Measurements from ENCODE around the gene GAPVD1.

The GAPVD1 gene

DNA sequence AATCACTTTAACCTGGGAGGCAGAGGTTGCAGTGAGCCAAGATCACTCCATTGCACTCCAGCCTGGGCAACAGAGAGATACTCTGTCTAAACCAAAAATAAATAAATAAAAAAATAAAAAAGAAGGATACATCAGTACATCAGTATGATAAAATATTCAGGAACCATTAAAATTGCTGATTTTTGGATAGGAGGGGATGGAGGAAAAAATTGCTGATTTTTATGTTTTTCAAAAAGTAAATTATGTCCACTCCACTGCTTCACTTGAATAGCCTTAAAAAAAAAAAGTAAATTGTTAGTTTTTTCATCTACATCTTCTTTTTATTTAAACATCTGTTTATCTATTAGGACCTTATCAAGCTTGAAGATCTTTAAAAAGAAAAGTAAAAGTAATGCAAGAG is 7.4 kb upstream of the GAPVD1 start:
- Mint-ChIP-seq H3K9me3 (no peaks in the 10 kb centered on the region), H3K27ac (no peak overlapping the region)

DNA sequence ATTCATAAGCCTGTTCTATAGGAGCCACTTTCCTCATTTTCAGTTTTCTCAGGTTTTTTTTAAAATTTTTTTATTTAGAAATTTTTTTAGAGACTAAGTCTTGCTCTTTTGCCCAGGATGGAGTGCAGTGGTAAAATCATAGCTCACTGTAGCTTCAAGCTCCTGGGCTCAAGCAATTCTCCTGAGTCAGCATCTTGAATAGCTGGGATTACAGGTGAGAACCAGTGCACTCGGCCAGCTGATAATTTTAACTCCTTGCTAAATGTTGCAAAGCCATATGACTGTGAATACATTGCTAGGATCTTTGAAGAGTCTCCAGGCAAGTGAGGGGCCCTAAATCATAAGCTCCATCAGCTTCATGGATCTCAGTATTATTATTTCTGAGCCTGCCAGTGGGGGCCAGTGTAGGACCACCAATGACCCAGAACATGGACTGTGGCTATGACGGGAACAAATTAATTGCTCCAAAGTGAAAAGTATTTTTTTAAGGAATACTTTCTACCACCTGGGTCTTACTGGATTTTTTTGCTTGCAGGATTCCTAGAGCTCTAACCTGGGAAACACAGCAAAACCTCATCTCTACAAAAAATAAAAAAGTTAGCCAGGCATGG is 5.7 kb upstream of the GAPVD1 start:
- Mint-ChIP-seq H3K9me3 (no peaks in the 10 kb centered on the region), H3K4me1 (peaks cover 18% of the 10 kb centered on the region), H3K36me3 (ENCODE audit: low read depth) (no peaks in the 10 kb centered on the region), H3K4me3 (no peak overlapping the region), H3K27me3 (ENCODE audit: low read depth) (no peaks in the 10 kb centered on the region), H3K27ac (no peak overlapping the region)
- TF ChIP-seq, protein P1, sequence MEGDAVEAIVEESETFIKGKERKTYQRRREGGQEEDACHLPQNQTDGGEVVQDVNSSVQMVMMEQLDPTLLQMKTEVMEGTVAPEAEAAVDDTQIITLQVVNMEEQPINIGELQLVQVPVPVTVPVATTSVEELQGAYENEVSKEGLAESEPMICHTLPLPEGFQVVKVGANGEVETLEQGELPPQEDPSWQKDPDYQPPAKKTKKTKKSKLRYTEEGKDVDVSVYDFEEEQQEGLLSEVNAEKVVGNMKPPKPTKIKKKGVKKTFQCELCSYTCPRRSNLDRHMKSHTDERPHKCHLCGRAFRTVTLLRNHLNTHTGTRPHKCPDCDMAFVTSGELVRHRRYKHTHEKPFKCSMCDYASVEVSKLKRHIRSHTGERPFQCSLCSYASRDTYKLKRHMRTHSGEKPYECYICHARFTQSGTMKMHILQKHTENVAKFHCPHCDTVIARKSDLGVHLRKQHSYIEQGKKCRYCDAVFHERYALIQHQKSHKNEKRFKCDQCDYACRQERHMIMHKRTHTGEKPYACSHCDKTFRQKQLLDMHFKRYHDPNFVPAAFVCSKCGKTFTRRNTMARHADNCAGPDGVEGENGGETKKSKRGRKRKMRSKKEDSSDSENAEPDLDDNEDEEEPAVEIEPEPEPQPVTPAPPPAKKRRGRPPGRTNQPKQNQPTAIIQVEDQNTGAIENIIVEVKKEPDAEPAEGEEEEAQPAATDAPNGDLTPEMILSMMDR (IDR thresholded peaks at IDR 0.05; ENCODE audit: unreplicated experiment in 3 of 3): peak in 2 of 3 experiments; percentile 28 to 48

More for the DNA sequence above, 7.4 kb upstream of the GAPVD1 start:
- no peak overlapping the region for H3K4me3 Mint-ChIP-seq
- TF ChIP-seq, protein P1 (IDR thresholded peaks at IDR 0.05; ENCODE audit: unreplicated experiment in 3 of 3): no peak
- no peaks in the 10 kb centered on the region for H3K36me3 Mint-ChIP-seq (ENCODE audit: low read depth)
- peaks cover 9% of the 10 kb centered on the region for H3K4me1 Mint-ChIP-seq
- H3K27me3 Mint-ChIP-seq (ENCODE audit: low read depth): no peaks in the 10 kb centered on the region

DNA sequence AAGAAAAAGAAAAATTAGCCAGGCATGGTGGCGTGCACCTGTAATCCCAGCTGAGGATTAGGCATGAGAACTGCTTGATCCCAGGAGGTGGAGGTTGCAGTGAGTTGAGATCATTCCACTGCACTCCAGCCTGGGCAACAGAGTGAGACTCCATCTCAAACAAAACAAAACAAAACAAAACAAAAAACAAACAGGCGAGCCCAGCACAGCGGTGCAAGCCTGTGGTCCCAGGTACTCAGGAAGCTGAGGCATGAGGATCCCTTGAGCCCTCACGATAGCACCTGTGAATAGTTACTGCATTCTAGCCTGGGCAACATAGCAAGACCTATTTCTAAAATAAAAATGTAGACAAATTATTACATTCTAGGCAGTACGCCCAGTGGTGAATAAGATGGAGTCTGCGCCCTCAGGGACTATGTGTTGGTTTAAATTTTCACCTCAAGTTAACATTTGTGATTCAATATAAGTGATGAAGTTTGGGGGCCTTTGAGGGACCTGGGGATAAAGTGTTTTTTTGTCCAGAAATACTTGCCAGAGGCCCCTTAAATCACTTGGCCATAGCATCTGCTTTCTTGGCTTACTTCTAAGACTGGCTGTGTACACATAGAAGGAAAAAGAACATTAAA is 3.4 kb upstream of the GAPVD1 start:
- H3K27ac Mint-ChIP-seq: peak overlapping the region; percentile 17 to 66 (median 29)
- H3K4me1 Mint-ChIP-seq: peaks cover 30% of the 10 kb centered on the region
- H3K36me3 Mint-ChIP-seq (ENCODE audit: low read depth): no peaks in the 10 kb centered on the region
- TF ChIP-seq, protein P1 (IDR thresholded peaks at IDR 0.05; ENCODE audit: unreplicated experiment in 3 of 3): no peak
- no peaks in the 10 kb centered on the region for H3K9me3 Mint-ChIP-seq
- H3K4me3 Mint-ChIP-seq: peak overlapping the region in 2 of 3 experiments; percentile 3 to 78
- H3K27me3 Mint-ChIP-seq (ENCODE audit: low read depth): no peaks in the 10 kb centered on the region

DNA sequence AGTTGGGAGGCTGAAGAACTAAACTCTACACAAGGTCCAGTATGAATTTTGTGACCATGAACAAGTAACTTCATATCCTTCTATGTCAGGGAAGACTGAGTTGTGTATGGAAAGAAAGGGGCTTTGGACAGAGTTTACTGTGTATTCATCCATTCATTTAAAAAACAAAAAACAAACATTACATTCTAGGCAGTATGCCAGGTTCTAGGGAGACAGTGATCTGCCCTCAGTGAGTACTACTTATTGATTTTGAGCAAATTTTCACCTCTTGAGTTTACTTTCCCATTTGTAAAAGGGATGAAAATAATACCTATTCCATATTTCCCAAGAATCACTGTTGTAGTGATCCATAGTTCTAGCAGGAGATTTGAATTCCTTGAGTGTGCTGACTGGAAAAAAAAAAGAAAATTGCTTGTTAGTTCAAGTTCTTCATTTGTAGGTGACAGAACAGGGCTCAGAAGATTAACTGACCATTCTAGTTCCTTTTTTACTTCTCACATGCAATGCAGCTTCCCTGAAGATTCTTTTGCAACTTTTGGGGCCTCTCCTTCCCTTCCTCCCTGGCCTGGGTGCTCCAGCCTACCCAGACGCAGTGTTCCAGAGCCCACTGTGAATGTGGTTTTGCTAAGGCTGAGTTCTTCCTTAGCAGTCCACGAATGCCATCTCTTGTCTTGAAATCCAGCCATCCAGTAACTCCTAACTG is 2.6 kb upstream of the GAPVD1 start:
- Mint-ChIP-seq H3K9me3 (no peaks in the 10 kb centered on the region), H3K27ac (peak overlapping the region; percentile 17 to 66 (median 29)), H3K36me3 (ENCODE audit: low read depth) (peaks cover 3% of the 10 kb centered on the region), H3K27me3 (ENCODE audit: low read depth) (no peaks in the 10 kb centered on the region), H3K4me3 (peak overlapping the region in 2 of 3 experiments; percentile 3 to 78), H3K4me1 (peaks cover 34% of the 10 kb centered on the region)
- TF ChIP-seq, protein P1 (IDR thresholded peaks at IDR 0.05; ENCODE audit: unreplicated experiment in 3 of 3): no peak

DNA sequence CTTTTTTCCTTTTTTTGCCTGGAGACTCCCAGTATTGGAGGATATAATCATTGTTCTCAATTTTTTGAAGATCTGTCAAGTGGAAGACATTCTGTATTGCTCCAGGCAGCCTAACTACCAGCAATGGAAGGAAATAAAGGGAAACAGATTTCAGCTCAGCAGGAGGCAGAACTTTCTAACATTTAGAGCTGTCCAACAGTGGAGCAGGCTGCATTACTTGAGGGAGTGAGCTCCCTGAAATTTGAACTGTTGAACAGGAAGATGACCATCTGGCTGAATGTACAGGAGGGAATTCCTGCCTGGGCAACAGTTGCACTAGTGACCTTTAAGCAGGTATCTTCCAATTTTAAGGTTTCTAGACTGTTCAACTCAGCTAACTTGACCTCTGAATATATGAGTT is 1.1 kb upstream of the GAPVD1 start:
- Mint-ChIP-seq H3K27ac (peak overlapping the region; percentile 90 to 97 (median 96)), H3K27me3 (ENCODE audit: low read depth) (no peaks in the 10 kb centered on the region), H3K4me3 (peak overlapping the region; percentile 100), H3K36me3 (ENCODE audit: low read depth) (peaks cover 6% of the 10 kb centered on the region), H3K4me1 (peaks cover 40% of the 10 kb centered on the region), H3K9me3 (no peaks in the 10 kb centered on the region)
- TF ChIP-seq, protein P1 (IDR thresholded peaks at IDR 0.05; ENCODE audit: unreplicated experiment in 3 of 3): no peak

Measured in nephron (organoid).